Breast epithelium (tissue), 4 donors: ENCODE measurements around the gene ADAMTS2. TPM values are rescaled to one million over a fixed set of nuclear protein-coding genes. Genes with fewer than 3 reads are reported as not detected.

Experiments
- DNase-seq, 2 donors: peaks; one replicate each; pipeline ENCODE4 v3.0.0-alpha.2; 2019; ENCODE audit warnings: low spot score in 2 of 2
- H3K27ac ChIP-seq, 2 donors: fragments of 200-600 bp; sonication (generic) in 1 of 2; one replicate each; pipeline ENCODE4 v1.5.1; 2016 to 2019; ENCODE audit warnings: mild to moderate bottlenecking in 1 of 2
- H3K27me3 ChIP-seq, 2 donors: fragments of 200-600 bp; sonication (generic) in 1 of 2; one replicate each; pipeline versions ENCODE4 v1.5.1 to v1.6.0; 2017 to 2019; ENCODE audit warnings: control low read depth in 1 of 2, mild to moderate bottlenecking in 1 of 2
- H3K36me3 ChIP-seq: fragments of 200-600 bp; one replicate; pipeline ENCODE4 v1.5.1; 2019
- H3K4me1 ChIP-seq, 2 donors: fragments of 200-600 bp; sonication (generic); one replicate each; pipeline ENCODE4 v1.5.1; 2016 to 2019; ENCODE audit warnings: control low read depth in 1 of 2
- H3K4me3 ChIP-seq, 3 donors: fragments of 200-600 bp; sonication (generic); 1 replicate in 2 of 3; 2 replicates in 1 of 3; pipeline ENCODE4 v1.5.1; 2016 to 2019; ENCODE audit warnings: mild to moderate bottlenecking in 3 of 3, moderate library complexity in 2 of 3
- H3K9me3 ChIP-seq, 2 donors: fragments of 200-600 bp; sonication (generic) in 1 of 2; one replicate each; pipeline ENCODE4 v1.5.1; 2016 to 2019; ENCODE audit warnings: control low read depth in 1 of 2
- POLR2A ChIP-seq: fragments of 450-650 bp; IDR thresholded peaks from one replicate; pipeline ENCODE4 v1.6.1; 2016; ENCODE audit warnings: antibody characterized with exemption, mild to moderate bottlenecking, moderate library complexity
- POLR2AphosphoS5 ChIP-seq, 3 donors: sonication (generic); formaldehyde crosslinking; IDR thresholded peaks; one replicate each; pipeline ENCODE4 v1.6.1; 2017; ENCODE audit warnings: antibody characterized with exemption in 3 of 3
- intact Hi-C: fragments of 100-400 bp; cut with DNase I; formaldehyde crosslinking; loops from one replicate; pipeline ENCODE4 v1.15.1; 2023; ENCODE audit warnings: low total_unique reads
- total RNA-seq, 3 donors: library from RNA; depleted of rRNA; stranded (reverse); fragments of >200 nt; gene quantifications; one replicate each; pipeline ENCODE4 v1.1.0, GENCODE V29; 2016
- TF ChIP-seq, protein P1 (sequence below), 3 donors: fragments of 450-650 bp; IDR thresholded peaks; one replicate each; pipeline ENCODE4 v1.5.1; 2016 to 2017; ENCODE audit warnings: antibody characterized with exemption in 3 of 3, mild to moderate bottlenecking in 3 of 3, moderate library complexity in 3 of 3

Gene ADAMTS2
- total RNA-seq, 3 donors from 2014 or later: 11.3 to 51.8 (median 19.7) TPM

DNA sequence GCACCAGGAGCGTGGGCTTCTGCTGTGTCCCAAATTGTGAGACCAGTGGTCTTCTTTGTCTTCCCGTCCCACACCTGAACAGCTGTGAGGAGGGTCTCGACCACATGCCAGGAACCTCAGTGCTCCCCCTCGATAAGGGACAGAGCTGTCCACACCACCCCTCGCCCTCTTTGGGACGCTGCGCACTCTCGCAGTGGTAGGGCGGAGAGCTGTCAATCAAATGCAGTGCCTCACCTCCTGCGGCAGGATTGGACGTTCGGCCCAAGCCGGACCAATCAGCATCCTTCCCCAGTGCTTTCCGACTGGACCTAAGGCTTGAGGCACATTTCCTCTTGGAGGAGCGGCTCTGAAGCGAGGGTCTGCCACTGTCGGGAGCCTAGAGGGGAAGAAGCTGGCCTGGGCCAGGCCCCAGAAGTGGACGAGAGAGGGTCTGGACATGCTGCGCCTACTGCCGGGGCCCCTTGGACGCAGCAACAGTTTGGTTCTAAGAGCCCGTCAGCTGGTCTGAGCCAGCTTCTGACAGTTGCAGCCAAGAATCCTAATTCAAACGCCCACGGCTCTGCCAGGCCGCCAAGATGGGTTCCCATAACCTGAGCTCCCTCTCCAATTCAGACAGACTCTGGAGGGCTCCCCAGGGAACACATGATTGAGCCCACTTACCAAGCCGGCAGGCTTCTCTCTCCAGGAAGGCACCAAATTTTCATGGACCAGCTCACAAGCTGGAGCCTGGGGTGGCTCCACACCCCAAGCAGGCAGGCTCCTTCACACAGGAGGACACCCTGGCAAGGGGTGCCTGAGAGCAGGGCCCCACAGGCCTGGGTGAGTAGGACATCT is 28.1 kb upstream of the ADAMTS2 start:
- intact Hi-C loops: no loop called here
- Histone ChIP-seq H3K9me3 (no peaks in the 10 kb centered on the region), H3K36me3 (no peaks in the 10 kb centered on the region), H3K27ac (no peak overlapping the region), H3K4me3 (no peak overlapping the region), H3K4me1 (peaks cover 0 to 5% of the 10 kb centered on the region in 2 donors), H3K27me3 (no peaks in the 10 kb centered on the region)
- DNase-seq: peak; percentile 25 to 36
- TF ChIP-seq POLR2A (no peak), POLR2AphosphoS5 (IDR thresholded peaks at IDR 0.05) (no peak)
- TF ChIP-seq, protein P1, sequence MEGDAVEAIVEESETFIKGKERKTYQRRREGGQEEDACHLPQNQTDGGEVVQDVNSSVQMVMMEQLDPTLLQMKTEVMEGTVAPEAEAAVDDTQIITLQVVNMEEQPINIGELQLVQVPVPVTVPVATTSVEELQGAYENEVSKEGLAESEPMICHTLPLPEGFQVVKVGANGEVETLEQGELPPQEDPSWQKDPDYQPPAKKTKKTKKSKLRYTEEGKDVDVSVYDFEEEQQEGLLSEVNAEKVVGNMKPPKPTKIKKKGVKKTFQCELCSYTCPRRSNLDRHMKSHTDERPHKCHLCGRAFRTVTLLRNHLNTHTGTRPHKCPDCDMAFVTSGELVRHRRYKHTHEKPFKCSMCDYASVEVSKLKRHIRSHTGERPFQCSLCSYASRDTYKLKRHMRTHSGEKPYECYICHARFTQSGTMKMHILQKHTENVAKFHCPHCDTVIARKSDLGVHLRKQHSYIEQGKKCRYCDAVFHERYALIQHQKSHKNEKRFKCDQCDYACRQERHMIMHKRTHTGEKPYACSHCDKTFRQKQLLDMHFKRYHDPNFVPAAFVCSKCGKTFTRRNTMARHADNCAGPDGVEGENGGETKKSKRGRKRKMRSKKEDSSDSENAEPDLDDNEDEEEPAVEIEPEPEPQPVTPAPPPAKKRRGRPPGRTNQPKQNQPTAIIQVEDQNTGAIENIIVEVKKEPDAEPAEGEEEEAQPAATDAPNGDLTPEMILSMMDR (IDR thresholded peaks at IDR 0.05): no peak

DNA sequence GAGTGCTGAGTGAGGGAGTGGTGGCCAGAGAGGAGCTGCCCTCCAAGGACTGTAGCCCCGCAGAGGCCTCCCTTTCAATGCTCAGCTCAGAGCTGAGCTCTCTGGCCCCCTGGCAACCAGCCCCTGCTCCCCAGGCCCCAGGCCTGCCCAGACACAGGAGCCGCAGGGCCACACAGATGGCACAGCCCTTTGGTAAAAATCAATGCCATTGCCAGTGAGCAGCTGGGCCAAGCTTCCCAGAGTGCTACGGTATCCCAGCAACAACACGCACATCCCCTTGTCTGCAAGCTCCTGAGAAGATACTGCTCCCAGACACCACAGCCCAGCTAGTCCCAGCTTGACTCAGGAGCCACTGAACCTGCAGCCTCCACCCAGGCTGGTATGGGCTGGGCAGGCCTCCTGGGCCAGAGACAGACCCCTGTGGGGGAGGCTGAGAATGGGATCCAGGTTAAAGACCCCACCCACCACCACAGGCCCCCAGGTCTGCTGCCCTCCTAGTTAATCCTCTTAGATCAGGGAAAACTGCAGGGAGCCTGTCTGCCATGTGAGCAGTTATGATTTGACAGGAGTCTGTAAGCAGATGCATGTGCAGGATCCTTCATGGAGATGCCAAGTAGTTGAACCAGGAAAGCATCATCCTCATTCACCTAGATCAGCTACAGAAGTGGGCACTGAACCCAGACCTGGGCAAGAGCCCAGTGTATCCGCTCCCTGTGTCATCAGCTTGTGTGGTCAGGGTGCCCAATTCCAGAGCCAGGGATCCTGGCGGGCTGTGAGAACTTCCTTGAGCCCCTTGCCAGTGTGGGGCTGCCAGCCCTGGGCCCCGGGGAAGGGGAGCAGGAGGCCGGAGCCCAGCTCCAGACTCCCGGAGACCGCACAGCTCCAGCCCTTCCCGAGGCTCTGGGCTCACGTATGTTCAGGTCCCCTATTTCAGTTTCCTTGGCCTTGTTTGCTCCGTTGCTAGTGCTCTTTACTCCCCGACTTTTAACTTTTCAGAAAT is 26.7 kb upstream of the ADAMTS2 start:
- H3K36me3 ChIP-seq: no peaks in the 10 kb centered on the region
- H3K27ac ChIP-seq: no peak overlapping the region
- no peak overlapping the region for H3K4me3 ChIP-seq
- intact Hi-C loops: no loop called here
- H3K4me1 ChIP-seq: no peaks in the 10 kb centered on the region
- peak in 1 of 2 donors; percentile 28 for DNase-seq
- no peaks in the 10 kb centered on the region for H3K27me3 ChIP-seq
- TF ChIP-seq POLR2AphosphoS5 (IDR thresholded peaks at IDR 0.05) (no peak), POLR2A (no peak)
- TF ChIP-seq, protein P1 (IDR thresholded peaks at IDR 0.05): no peak
- no peaks in the 10 kb centered on the region for H3K9me3 ChIP-seq

DNA sequence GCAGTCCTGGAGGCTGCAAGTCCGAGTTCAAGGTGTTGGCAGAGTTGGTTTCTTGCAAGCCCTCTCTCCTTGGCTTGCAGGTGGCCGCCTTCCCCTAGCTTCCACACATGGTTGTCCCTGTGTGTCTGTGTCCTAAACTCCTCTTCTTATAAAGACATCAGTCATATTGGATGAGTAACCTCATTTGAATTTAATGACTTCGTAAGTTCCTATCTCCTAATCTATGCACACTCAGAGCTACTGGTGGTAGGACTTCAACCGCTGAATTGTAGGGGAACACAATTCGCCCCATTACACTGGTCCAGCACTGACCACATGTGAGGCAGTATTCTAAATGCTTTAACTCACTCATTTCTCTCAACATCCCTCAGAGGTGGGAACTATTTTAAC is 25.9 kb upstream of the ADAMTS2 start:
- H3K27me3 ChIP-seq: no peaks in the 10 kb centered on the region
- no peaks in the 10 kb centered on the region for H3K4me1 ChIP-seq
- peak in 1 of 2 donors; percentile 10 for DNase-seq
- no peaks in the 10 kb centered on the region for H3K9me3 ChIP-seq
- H3K36me3 ChIP-seq: no peaks in the 10 kb centered on the region
- intact Hi-C loops: no loop called here
- TF ChIP-seq POLR2AphosphoS5 (IDR thresholded peaks at IDR 0.05) (no peak), POLR2A (no peak)
- TF ChIP-seq, protein P1 (IDR thresholded peaks at IDR 0.05): no peak
- H3K27ac ChIP-seq: no peak overlapping the region
- H3K4me3 ChIP-seq: no peak overlapping the region

DNA sequence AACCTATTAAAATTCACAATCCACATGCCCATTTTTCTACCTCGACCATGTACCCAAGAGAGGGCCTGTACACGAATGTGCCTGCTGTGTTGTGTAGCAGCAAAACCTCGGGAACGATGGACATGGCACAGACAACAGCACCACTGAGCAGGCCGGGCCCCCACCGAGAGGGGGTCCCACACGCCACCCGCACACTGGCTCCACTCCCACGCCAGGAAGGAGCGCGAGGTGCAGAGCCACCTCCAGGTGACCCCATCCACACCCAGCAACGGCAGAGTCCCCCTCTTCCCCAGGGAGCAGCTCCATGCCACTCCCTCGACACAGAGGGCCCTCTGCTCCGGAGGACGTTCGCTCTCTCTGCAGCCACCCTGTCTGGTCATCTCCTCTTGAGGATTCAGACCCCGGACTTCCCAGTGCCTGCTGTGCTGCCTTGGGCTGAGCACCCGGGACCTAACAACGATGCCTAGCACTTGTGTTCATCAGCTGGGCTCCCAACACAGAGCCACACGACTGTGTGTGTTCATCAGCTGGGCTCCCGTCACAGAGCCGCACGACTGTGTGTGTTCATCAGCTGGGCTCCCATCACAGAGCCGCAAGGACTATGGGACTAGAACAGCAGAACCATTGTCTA is 25.3 kb upstream of the ADAMTS2 start:
- no peaks in the 10 kb centered on the region for H3K27me3 ChIP-seq
- no peaks in the 10 kb centered on the region for H3K36me3 ChIP-seq
- intact Hi-C loops: no loop called here
- no peaks in the 10 kb centered on the region for H3K4me1 ChIP-seq
- no peak overlapping the region for H3K4me3 ChIP-seq
- TF ChIP-seq, protein P1 (IDR thresholded peaks at IDR 0.05): no peak
- TF ChIP-seq POLR2AphosphoS5 (IDR thresholded peaks at IDR 0.05): no peak
- no peak for TF ChIP-seq POLR2A
- no peak overlapping the region for H3K27ac ChIP-seq
- no peaks in the 10 kb centered on the region for H3K9me3 ChIP-seq
- DNase-seq: no peak
